Stomach (tissue), 4 donors: ENCODE data around the gene KPNA3.

Source experiments
- CTCF ChIP-seq, 7 experiments: fragments of 450-650 bp in 4 of 7; fragments of 200-600 bp in 3 of 7; sonication (generic) in 3 of 7; IDR thresholded peaks; one replicate each; pipeline ENCODE4 v1.5.1; 2016 to 2019; ENCODE audit warnings: antibody characterized with exemption in 7 of 7, control low read depth in 2 of 7, mild to moderate bottlenecking in 1 of 7
- POLR2A ChIP-seq, 4 donors: fragments of 450-650 bp; IDR thresholded peaks; one replicate each; pipeline ENCODE4 v1.6.1; 2016; ENCODE audit warnings: antibody characterized with exemption in 4 of 4, control low read depth in 2 of 4, mild to moderate bottlenecking in 1 of 4, moderate library complexity in 1 of 4
- POLR2AphosphoS5 ChIP-seq, 3 donors: sonication (generic); formaldehyde crosslinking; IDR thresholded peaks; one replicate each; pipeline ENCODE4 v1.6.1; 2016; ENCODE audit warnings: antibody characterized with exemption in 3 of 3

GRCh38 chr13:49652355-49653305 is 139.9 kb downstream of the KPNA3 start:
- TF ChIP-seq CTCF (IDR thresholded peaks at IDR 0.05): peak in 3 of 7 experiments; percentile 20 to 41 (median 28)
- no peak for TF ChIP-seq POLR2A (IDR thresholded peaks at IDR 0.05)
- peak in 1 of 3 donors; percentile 7 for TF ChIP-seq POLR2AphosphoS5 (IDR thresholded peaks at IDR 0.05)
